Ovary (tissue), 9 donors: ENCODE data around the gene LANCL3. TPM values are rescaled to one million over a fixed set of nuclear protein-coding genes. Genes with fewer than 3 reads are reported as not detected.

Experiments used
- DNase-seq, 5 donors: peaks; one replicate each; pipeline ENCODE4 v3.0.0-alpha.2; 2019 to 2020
- H3K27ac ChIP-seq, 2 donors: fragments of 200-600 bp; one replicate each; pipeline versions ENCODE4 v1.5.1 to v1.8.0; 2019 to 2022
- H3K27me3 ChIP-seq: fragments of 200-600 bp; one replicate; pipeline ENCODE4 v1.8.0; 2022
- H3K36me3 ChIP-seq: fragments of 200-600 bp; sonication (generic); one replicate; pipeline ENCODE4 v1.5.1; 2019
- H3K4me1 ChIP-seq: one replicate; pipeline ENCODE4 v1.8.1; 2013; ENCODE audit warnings: mild to moderate bottlenecking, moderate library complexity; ENCODE audit not compliant: insufficient read depth
- H3K4me3 ChIP-seq: fragments of 200-600 bp; sonication (generic); one replicate; pipeline ENCODE4 v1.5.1; 2017
- H3K9me3 ChIP-seq, 2 donors: fragments of 200-600 bp in 1 of 2; sonication (generic) in 1 of 2; one replicate each; pipeline versions ENCODE4 v1.5.1 to v1.8.1; 2013 to 2019; ENCODE audit warnings: mild to moderate bottlenecking in 1 of 2, moderate library complexity in 1 of 2
- EP300 ChIP-seq: sonication (generic); formaldehyde crosslinking; IDR thresholded peaks from one replicate; pipeline ENCODE4 v1.6.1; 2017; ENCODE audit warnings: antibody characterized with exemption
- POLR2A ChIP-seq: fragments of 450-650 bp; IDR thresholded peaks from one replicate; pipeline ENCODE4 v1.6.1; 2017; ENCODE audit warnings: antibody characterized with exemption, mild to moderate bottlenecking, moderate library complexity
- WGBS, 3 donors: extraction: QIAGEN DNeasy Blood & Tissue Kit in 1 of 3; methylation state at CpG; one replicate each; pipeline versions ENCODE4 v1.1.5 to v1.1.7; 2013 to 2017; 5-methylcytosine and 5-hydroxymethylcytosine counted together
- intact Hi-C, 4 donors: fragments of 100-400 bp; cut with DNase I; formaldehyde crosslinking; loops; one replicate each; pipeline versions ENCODE4 v1.11.0 to v1.15.1; 2022 to 2023
- polyA plus RNA-seq, 2 donors: library from polyadenylated mRNA; stranded (reverse); fragments of 200-250 nt in 1 of 2; fragments of 350-450 nt in 1 of 2; fragmentation: Illumina TruSeq in 1 of 2; extraction: RNeasy Lipid Tissue Mini Kit (QIAGEN cat#74804) in 1 of 2; gene quantifications; one replicate each; pipeline ENCODE4 v1.2.3, GENCODE V29; 2013 to 2014
- total RNA-seq, 7 donors: library from RNA; depleted of rRNA in 2 of 7; stranded (reverse); fragments of >200 nt in 2 of 7; fragmentation: NEBNext Ultra II Directional in 3 of 7; extraction: Animal tissue kit (Norgen Biotek cat#: 25700) in 3 of 7; gene quantifications; one replicate each; pipeline versions ENCODE4 v1.1.0 to v1.2.4, GENCODE V29; 2016 to 2023
- TF ChIP-seq, protein P1 (sequence below), 3 donors: fragments of 450-650 bp in 2 of 3; fragments of 200-600 bp in 1 of 3; IDR thresholded peaks; one replicate each; pipeline versions ENCODE4 v1.5.1 to v1.8.0; 2016 to 2022; ENCODE audit warnings: antibody characterized with exemption in 3 of 3, mild to moderate bottlenecking in 1 of 3
- donor health status: DM: no; HTN: no; CAD: no; lungs with moderate emphysema.
- donor health status: DM: no; HTN: no; CAD: no.
- donor health status: Bipolar disorder and iron deficiency.
- donor health status: DM: yes; HTN: yes; CAD: no.
- donor health status: DM: no; HTN: no; CAD: no.
- donor health status: DM: yes; HTN: yes; CAD: no.

LANCL3 gene
- total and polyA plus RNA-seq, 9 donors = under 0.01 to 0.10 (median 0.04) TPM; not detected in 1

DNA sequence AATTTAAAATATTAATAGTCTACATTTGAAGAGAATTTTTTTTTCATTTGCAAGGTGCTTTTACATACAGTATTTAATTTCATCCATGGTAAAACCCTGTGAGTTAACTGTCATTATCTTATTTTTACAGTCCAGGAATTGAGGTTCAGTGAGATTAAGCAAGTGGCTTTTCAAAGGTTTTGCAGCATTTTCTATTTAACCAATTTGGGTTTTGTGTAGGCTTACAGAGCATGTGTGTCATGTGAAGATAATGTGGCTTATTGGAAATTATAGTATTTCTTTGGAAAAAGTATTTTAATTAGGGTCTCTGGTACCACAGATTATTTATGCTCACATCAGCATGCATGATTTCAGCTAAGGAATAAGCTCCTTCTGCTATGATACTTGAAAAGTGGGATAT, 118.7 kb downstream of the LANCL3 start:
- Histone ChIP-seq H3K27me3 (no peaks in the 10 kb centered on the region), H3K27ac (no peak overlapping the region), H3K36me3 (no peaks in the 10 kb centered on the region), H3K9me3 (no peaks in the 10 kb centered on the region), H3K4me3 (no peak overlapping the region), H3K4me1 (no peaks in the 10 kb centered on the region)
- no peak for TF ChIP-seq EP300
- TF ChIP-seq, protein P1, sequence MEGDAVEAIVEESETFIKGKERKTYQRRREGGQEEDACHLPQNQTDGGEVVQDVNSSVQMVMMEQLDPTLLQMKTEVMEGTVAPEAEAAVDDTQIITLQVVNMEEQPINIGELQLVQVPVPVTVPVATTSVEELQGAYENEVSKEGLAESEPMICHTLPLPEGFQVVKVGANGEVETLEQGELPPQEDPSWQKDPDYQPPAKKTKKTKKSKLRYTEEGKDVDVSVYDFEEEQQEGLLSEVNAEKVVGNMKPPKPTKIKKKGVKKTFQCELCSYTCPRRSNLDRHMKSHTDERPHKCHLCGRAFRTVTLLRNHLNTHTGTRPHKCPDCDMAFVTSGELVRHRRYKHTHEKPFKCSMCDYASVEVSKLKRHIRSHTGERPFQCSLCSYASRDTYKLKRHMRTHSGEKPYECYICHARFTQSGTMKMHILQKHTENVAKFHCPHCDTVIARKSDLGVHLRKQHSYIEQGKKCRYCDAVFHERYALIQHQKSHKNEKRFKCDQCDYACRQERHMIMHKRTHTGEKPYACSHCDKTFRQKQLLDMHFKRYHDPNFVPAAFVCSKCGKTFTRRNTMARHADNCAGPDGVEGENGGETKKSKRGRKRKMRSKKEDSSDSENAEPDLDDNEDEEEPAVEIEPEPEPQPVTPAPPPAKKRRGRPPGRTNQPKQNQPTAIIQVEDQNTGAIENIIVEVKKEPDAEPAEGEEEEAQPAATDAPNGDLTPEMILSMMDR (IDR thresholded peaks at IDR 0.05) = no peak
- no peak for TF ChIP-seq POLR2A
- DNase-seq = no peak
- intact Hi-C loops = no loop called here

DNA sequence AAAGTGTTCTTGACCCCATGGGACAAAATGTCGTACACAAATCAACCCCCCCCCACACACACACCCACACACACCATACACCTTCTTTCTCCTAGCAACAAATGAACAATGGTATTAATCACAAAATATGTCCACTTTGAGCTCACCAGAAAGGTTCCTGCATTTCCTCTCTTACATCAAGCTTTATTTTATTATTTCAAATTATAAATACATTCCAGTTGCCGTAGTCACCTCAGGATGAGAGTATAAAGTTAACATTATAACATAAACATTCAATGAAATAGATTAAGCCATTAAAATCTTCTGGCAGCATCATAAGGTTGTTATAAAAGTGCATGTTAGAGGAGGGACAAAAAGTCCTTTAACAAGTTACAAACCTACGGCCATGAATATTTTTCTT, 121.5 kb downstream of the LANCL3 start:
- intact Hi-C loops = no loop called here
- H3K9me3 ChIP-seq = no peaks in the 10 kb centered on the region
- 30 to 52% (median 46%) methylated on average over 3 of the region's 3 CpGs for WGBS, 3 donors
- no peaks in the 10 kb centered on the region for H3K27me3 ChIP-seq
- no peak overlapping the region for H3K27ac ChIP-seq
- no peak for DNase-seq
- H3K4me3 ChIP-seq = no peak overlapping the region
- TF ChIP-seq POLR2A = no peak
- no peak for TF ChIP-seq EP300
- TF ChIP-seq, protein P1 (IDR thresholded peaks at IDR 0.05) = no peak
- H3K4me1 ChIP-seq = no peaks in the 10 kb centered on the region
- no peaks in the 10 kb centered on the region for H3K36me3 ChIP-seq

DNA sequence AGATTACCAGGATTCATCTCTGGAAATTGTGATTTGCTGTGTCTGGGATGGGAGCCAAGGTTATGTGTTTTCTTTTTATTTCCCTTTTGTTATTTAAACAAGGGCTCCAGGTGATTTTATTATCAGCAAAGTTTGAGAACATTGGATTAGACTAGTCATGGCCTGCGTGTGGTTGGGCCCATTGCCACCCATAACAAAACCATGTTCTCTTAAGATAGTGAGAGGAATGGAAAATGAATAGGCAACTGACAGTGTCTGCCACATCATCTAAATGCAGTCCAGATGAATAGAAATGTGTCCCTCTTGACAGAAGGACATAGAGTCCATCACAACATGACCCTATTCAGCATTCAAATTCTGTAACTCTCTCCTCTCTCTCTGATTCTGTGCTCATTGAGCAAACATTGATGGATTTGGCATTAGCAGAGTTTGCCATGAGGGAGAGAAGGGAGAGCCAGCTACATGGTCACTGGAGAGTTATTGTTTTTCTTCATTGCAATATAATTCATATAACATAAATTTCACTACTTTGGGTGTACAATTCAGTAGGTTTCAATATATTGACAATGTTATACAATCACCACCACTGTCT, 125.8 kb downstream of the LANCL3 start:
- intact Hi-C loops = no loop called here
- Histone ChIP-seq H3K36me3 (no peaks in the 10 kb centered on the region), H3K27ac (no peak overlapping the region), H3K27me3 (no peaks in the 10 kb centered on the region), H3K9me3 (no peaks in the 10 kb centered on the region), H3K4me3 (no peak overlapping the region), H3K4me1 (no peaks in the 10 kb centered on the region)
- TF ChIP-seq POLR2A (no peak), EP300 (no peak)
- TF ChIP-seq, protein P1 (IDR thresholded peaks at IDR 0.05) = no peak
- no peak for DNase-seq
- 23 to 44% (median 36%) methylated on average over 1 of the region's 1 CpG for WGBS, 3 donors

DNA sequence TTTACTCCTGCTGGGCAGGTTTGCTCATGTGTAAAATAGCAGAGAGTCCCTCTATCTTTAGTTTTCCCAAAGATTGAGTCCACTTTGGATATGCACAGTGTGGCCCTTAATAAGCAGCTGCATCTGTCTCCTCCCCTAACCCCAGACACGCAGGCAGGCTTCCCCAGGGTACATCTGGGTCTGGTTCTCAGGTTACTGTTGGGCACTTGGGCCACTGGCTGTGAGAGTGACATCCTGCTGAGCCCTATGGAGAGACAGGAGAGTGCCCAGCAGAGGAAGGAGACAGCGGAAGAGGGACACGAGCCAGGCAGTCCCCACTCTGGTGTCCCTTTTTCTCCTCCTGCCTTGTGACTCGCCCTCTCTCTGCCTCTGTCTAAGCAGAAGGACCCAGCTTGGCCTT, 130.1 kb downstream of the LANCL3 start:
- TF ChIP-seq EP300 (no peak), POLR2A (no peak)
- TF ChIP-seq, protein P1 (IDR thresholded peaks at IDR 0.05) = no peak
- no peaks in the 10 kb centered on the region for H3K9me3 ChIP-seq
- intact Hi-C loops = no loop called here
- no peaks in the 10 kb centered on the region for H3K36me3 ChIP-seq
- H3K4me3 ChIP-seq = no peak overlapping the region
- WGBS, 3 donors = 54 to 71% (median 65%) methylated on average over 4 of the region's 4 CpGs
- H3K27ac ChIP-seq = no peak overlapping the region
- no peaks in the 10 kb centered on the region for H3K27me3 ChIP-seq
- no peak for DNase-seq
- H3K4me1 ChIP-seq = no peaks in the 10 kb centered on the region

DNA sequence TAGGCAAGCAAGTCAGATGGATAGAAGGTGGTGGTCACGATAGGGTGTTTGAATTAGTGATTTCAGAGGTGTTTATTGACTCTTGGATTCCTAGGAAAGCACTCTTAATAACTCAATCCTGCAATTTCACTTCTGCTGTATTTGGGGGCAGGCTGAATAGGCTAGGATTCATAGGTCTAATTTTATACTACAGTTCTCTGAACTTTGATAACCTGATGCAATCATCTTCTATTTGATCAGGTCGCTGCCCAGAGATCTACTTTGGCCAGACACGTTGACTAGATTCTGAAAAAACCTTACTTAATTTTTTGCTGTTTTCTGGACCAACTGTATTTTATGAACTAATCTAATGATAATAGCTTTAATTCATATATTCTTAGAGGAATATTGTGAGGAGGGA, 140.5 kb downstream of the LANCL3 start:
- intact Hi-C loops = no loop called here
- no peak overlapping the region for H3K27ac ChIP-seq
- 39 to 52% (median 45%) methylated on average over 3 of the region's 3 CpGs for WGBS, 3 donors
- no peaks in the 10 kb centered on the region for H3K36me3 ChIP-seq
- no peaks in the 10 kb centered on the region for H3K4me1 ChIP-seq
- H3K9me3 ChIP-seq = no peaks in the 10 kb centered on the region
- H3K4me3 ChIP-seq = no peak overlapping the region
- no peaks in the 10 kb centered on the region for H3K27me3 ChIP-seq
- no peak for DNase-seq
- TF ChIP-seq EP300 (no peak), POLR2A (no peak)
- TF ChIP-seq, protein P1 (IDR thresholded peaks at IDR 0.05) = no peak
